Right lobe of liver (tissue), 4 donors: ENCODE data around the gene FOXN1.

Source experiments
- CTCF ChIP-seq, 4 donors: fragments of 200-600 bp in 3 of 4; fragments of 450-650 bp in 1 of 4; IDR thresholded peaks; one replicate each; pipeline versions ENCODE4 v1.5.1 to v1.8.0; 2016 to 2022; ENCODE audit warnings: antibody characterized with exemption in 4 of 4, mild to moderate bottlenecking in 2 of 4
- POLR2A ChIP-seq: fragments of 450-650 bp; IDR thresholded peaks from one replicate; pipeline ENCODE4 v1.6.1; 2017; ENCODE audit warnings: antibody characterized with exemption, mild to moderate bottlenecking
- donor health status: DM: no; HTN: no; CAD: no.
- donor health status: DM: no; HTN: no; CAD: no.
- donor health status: DM: no; HTN: yes; CAD: no.

DNA sequence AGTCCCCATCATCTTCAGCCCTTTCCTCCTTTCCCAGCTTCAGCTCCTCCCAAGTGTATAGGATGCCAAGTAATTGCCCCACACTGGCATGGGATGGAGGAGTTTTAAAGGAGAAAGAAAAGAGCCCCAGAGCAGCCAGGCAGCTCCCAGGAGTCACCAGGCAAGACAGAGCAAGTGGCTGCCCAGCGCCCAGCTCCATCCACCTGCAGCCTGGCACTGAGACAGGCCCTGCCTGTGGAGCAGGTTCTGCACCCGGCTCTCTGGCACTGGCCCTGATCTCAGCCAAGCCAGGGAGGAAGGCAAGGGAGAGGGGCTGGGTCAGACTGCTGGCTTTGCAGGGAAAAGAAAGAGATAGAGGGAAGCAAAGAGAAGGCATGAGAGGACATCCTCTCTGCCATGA is 21.7 kb downstream of the FOXN1 start:
- TF ChIP-seq CTCF (IDR thresholded peaks at IDR 0.05) (no peak), POLR2A (no peak)
